H4 (cell line): ENCODE results near the gene CST11. TPM values are rescaled to one million over a fixed set of nuclear protein-coding genes. Genes with fewer than 3 reads are reported as not detected.

ENCODE experiments used
- DNase-seq: peaks from one replicate; pipeline ENCODE4 v3.0.0-alpha.2; 2015; ENCODE audit warnings: low spot score
- total RNA-seq: library from RNA; depleted of rRNA; stranded (reverse); fragments of >200 nt; shearing (Covaris generic); gene quantifications from 2 replicates; pipeline ENCODE4 v1.2.3, GENCODE V29; 2014

CST11 gene
- total RNA-seq, 1 experiment from 2014 or later = not detected

GRCh38 chr20:23453549-23454543 is 1.2 kb upstream of the CST11 start:
- no peak for DNase-seq

GRCh38 chr20:23451956-23452487 is 654 bp downstream of the CST11 start:
- DNase-seq = no peak

GRCh38 chr20:23450877-23451276 is 1.8 kb downstream of the CST11 start:
- no peak for DNase-seq

- no peak for DNase-seq
Measured at GRCh38 chr20:23449421-23449820, 3.3 kb downstream of the CST11 start.

GRCh38 chr20:23448167-23448566 is 4.5 kb downstream of the CST11 start:
- DNase-seq = no peak

GRCh38 chr20:23446505-23446904 is 6.2 kb downstream of the CST11 start:
- DNase-seq = peak; percentile 49

GRCh38 chr20:23445596-23446217 is 7.0 kb downstream of the CST11 start:
- peak; percentile 57 for DNase-seq

- no peak for DNase-seq
Measured at GRCh38 chr20:23444859-23445258, 7.8 kb downstream of the CST11 start.

- DNase-seq = no peak
Measured at GRCh38 chr20:23442436-23442835, 10.2 kb downstream of the CST11 start.

- peak; percentile 59 for DNase-seq
Measured at GRCh38 chr20:23441850-23442313, 10.8 kb downstream of the CST11 start.

- DNase-seq = no peak
Measured at GRCh38 chr20:23440004-23440403, 12.7 kb downstream of the CST11 start.

- no peak for DNase-seq
Measured at GRCh38 chr20:23438661-23439060, 14.0 kb downstream of the CST11 start.

- no peak for DNase-seq
Measured at GRCh38 chr20:23437126-23437899, 15.4 kb downstream of the CST11 start.

GRCh38 chr20:23436681-23437080 is 16.0 kb downstream of the CST11 start:
- DNase-seq = no peak

- no peak for DNase-seq
Measured at GRCh38 chr20:23435626-23436539, 16.8 kb downstream of the CST11 start.

- no peak for DNase-seq
Measured at GRCh38 chr20:23434521-23435313, 18.0 kb downstream of the CST11 start.

- DNase-seq = no peak
Measured at GRCh38 chr20:23433628-23434027, 19.0 kb downstream of the CST11 start.

- DNase-seq = no peak
Measured at GRCh38 chr20:23425129-23425528, 27.5 kb downstream of the CST11 start.

- peak; percentile 84 for DNase-seq
Measured at GRCh38 chr20:23420943-23421931, 31.4 kb downstream of the CST11 start, which contains the start of gene NAPB. Gene NAPB, minus strand, starts transcription at chr20:23421488. Its CDS starts 86 bp downstream, at chr20:23421402.
